ENCODE results near the gene BMPR2. TPM values are rescaled to one million over a fixed set of nuclear protein-coding genes. Genes with fewer than 3 reads are reported as not detected.

The BMPR2 gene
- total and polyA plus RNA-seq, 2 donors: 20.1 to 86.7 TPM

- Histone ChIP-seq H3K36me3 (ENCODE audit: insufficient read depth) (no peaks in the 10 kb centered on the region), H3K4me3 (ENCODE audit: low read depth, low read length) (no peak overlapping the region), H3K27ac (ENCODE audit: low read depth) (no peak overlapping the region), H3K4me1 (ENCODE audit: insufficient read depth) (no peaks in the 10 kb centered on the region)
- WGBS: 97% methylated on average over 2 of the region's 2 CpGs
- no peak for DNase-seq (ENCODE audit: extremely low spot score)
These were observed 207.6 kb downstream of the BMPR2 start for GRCh38 chr2:202583709-202584219.

GRCh38 chr2:202588647-202589581, 212.8 kb downstream of the BMPR2 start:
- H3K27ac ChIP-seq (ENCODE audit: low read depth): no peak overlapping the region
- H3K36me3 ChIP-seq (ENCODE audit: insufficient read depth): no peaks in the 10 kb centered on the region
- no peaks in the 10 kb centered on the region for H3K4me1 ChIP-seq (ENCODE audit: insufficient read depth)
- H3K4me3 ChIP-seq (ENCODE audit: low read depth, low read length): peak overlapping the region; percentile 6
- peak; percentile 51 for DNase-seq (ENCODE audit: extremely low spot score)
- WGBS: 30% methylated on average over 17 of the region's 17 CpGs

- H3K27ac ChIP-seq (ENCODE audit: low read depth): no peak overlapping the region
- 95% methylated on average over 4 of the region's 4 CpGs for WGBS
- no peak overlapping the region for H3K4me3 ChIP-seq (ENCODE audit: low read depth, low read length)
- no peaks in the 10 kb centered on the region for H3K4me1 ChIP-seq (ENCODE audit: insufficient read depth)
- no peaks in the 10 kb centered on the region for H3K36me3 ChIP-seq (ENCODE audit: insufficient read depth)
- no peak for DNase-seq (ENCODE audit: extremely low spot score)
These were observed 213.4 kb downstream of the BMPR2 start for GRCh38 chr2:202589582-202589949.

GRCh38 chr2:202592566-202592965, 216.4 kb downstream of the BMPR2 start:
- 64% methylated on average over 2 of the region's 2 CpGs for WGBS
- Histone ChIP-seq H3K4me3 (ENCODE audit: low read depth, low read length) (no peak overlapping the region), H3K27ac (ENCODE audit: low read depth) (no peak overlapping the region), H3K36me3 (ENCODE audit: insufficient read depth) (no peaks in the 10 kb centered on the region), H3K4me1 (ENCODE audit: insufficient read depth) (no peaks in the 10 kb centered on the region)
- no peak for DNase-seq (ENCODE audit: extremely low spot score)

- Histone ChIP-seq H3K4me1 (ENCODE audit: insufficient read depth) (no peaks in the 10 kb centered on the region), H3K27ac (ENCODE audit: low read depth) (no peak overlapping the region), H3K36me3 (ENCODE audit: insufficient read depth) (no peaks in the 10 kb centered on the region), H3K4me3 (ENCODE audit: low read depth, low read length) (no peak overlapping the region)
- 93% methylated on average over 2 of the region's 2 CpGs for WGBS
- no peak for DNase-seq (ENCODE audit: extremely low spot score)
These were observed 223.0 kb downstream of the BMPR2 start for GRCh38 chr2:202599105-202599504.

GRCh38 chr2:202599911-202600310, 223.8 kb downstream of the BMPR2 start:
- DNase-seq (ENCODE audit: extremely low spot score): no peak
- Histone ChIP-seq H3K4me3 (ENCODE audit: low read depth, low read length) (no peak overlapping the region), H3K36me3 (ENCODE audit: insufficient read depth) (no peaks in the 10 kb centered on the region), H3K27ac (ENCODE audit: low read depth) (no peak overlapping the region), H3K4me1 (ENCODE audit: insufficient read depth) (peaks cover 2% of the 10 kb centered on the region)
- WGBS: 63% methylated on average over 4 of the region's 4 CpGs

- 72% methylated on average over 4 of the region's 4 CpGs for WGBS
- DNase-seq (ENCODE audit: extremely low spot score): no peak
- H3K36me3 ChIP-seq (ENCODE audit: insufficient read depth): no peaks in the 10 kb centered on the region
- H3K4me1 ChIP-seq (ENCODE audit: insufficient read depth): peaks cover 3% of the 10 kb centered on the region
- no peak overlapping the region for H3K27ac ChIP-seq (ENCODE audit: low read depth)
- H3K4me3 ChIP-seq (ENCODE audit: low read depth, low read length): no peak overlapping the region
These were observed 228.6 kb downstream of the BMPR2 start for GRCh38 chr2:202604699-202605098.

- DNase-seq (ENCODE audit: extremely low spot score): no peak
- WGBS: 83% methylated on average over 1 of the region's 1 CpG
These were observed 229.0 kb downstream of the BMPR2 start for GRCh38 chr2:202605174-202605573.

GRCh38 chr2:202608142-202608852, 232.2 kb downstream of the BMPR2 start:
- Histone ChIP-seq H3K36me3 (ENCODE audit: insufficient read depth) (no peaks in the 10 kb centered on the region), H3K4me1 (ENCODE audit: insufficient read depth) (peaks cover 3% of the 10 kb centered on the region), H3K4me3 (ENCODE audit: low read depth, low read length) (no peak overlapping the region), H3K27ac (ENCODE audit: low read depth) (no peak overlapping the region)
- WGBS: 91% methylated on average over 2 of the region's 2 CpGs
- no peak for DNase-seq (ENCODE audit: extremely low spot score)

More at GRCh38 chr2:202605174-202605573, 229.0 kb downstream of the BMPR2 start:
- peaks cover 3% of the 10 kb centered on the region for H3K4me1 ChIP-seq (ENCODE audit: insufficient read depth)
- H3K27ac ChIP-seq (ENCODE audit: low read depth): no peak overlapping the region
- no peak overlapping the region for H3K4me3 ChIP-seq (ENCODE audit: low read depth, low read length)
- no peaks in the 10 kb centered on the region for H3K36me3 ChIP-seq (ENCODE audit: insufficient read depth)

GRCh38 chr2:202609381-202610145, 233.4 kb downstream of the BMPR2 start:
- 71% methylated on average over 3 of the region's 3 CpGs for WGBS
- Histone ChIP-seq H3K27ac (ENCODE audit: low read depth) (no peak overlapping the region), H3K4me1 (ENCODE audit: insufficient read depth) (peaks cover 3% of the 10 kb centered on the region), H3K4me3 (ENCODE audit: low read depth, low read length) (no peak overlapping the region), H3K36me3 (ENCODE audit: insufficient read depth) (no peaks in the 10 kb centered on the region)
- no peak for DNase-seq (ENCODE audit: extremely low spot score)

- 83% methylated on average over 5 of the region's 5 CpGs for WGBS
- no peak for DNase-seq (ENCODE audit: extremely low spot score)
- no peak overlapping the region for H3K27ac ChIP-seq (ENCODE audit: low read depth)
- H3K4me1 ChIP-seq (ENCODE audit: insufficient read depth): no peaks in the 10 kb centered on the region
- H3K4me3 ChIP-seq (ENCODE audit: low read depth, low read length): no peak overlapping the region
- no peaks in the 10 kb centered on the region for H3K36me3 ChIP-seq (ENCODE audit: insufficient read depth)
These were observed 234.3 kb downstream of the BMPR2 start for GRCh38 chr2:202610380-202610779.

- Histone ChIP-seq H3K4me1 (ENCODE audit: insufficient read depth) (no peaks in the 10 kb centered on the region), H3K36me3 (ENCODE audit: insufficient read depth) (no peaks in the 10 kb centered on the region), H3K27ac (ENCODE audit: low read depth) (no peak overlapping the region), H3K4me3 (ENCODE audit: low read depth, low read length) (no peak overlapping the region)
- WGBS: 96% methylated on average over 1 of the region's 1 CpG
- no peak for DNase-seq (ENCODE audit: extremely low spot score)
These were observed 236.0 kb downstream of the BMPR2 start for GRCh38 chr2:202612145-202612544.

- no peaks in the 10 kb centered on the region for H3K36me3 ChIP-seq (ENCODE audit: insufficient read depth)
- 77% methylated on average over 4 of the region's 4 CpGs for WGBS
- no peak overlapping the region for H3K4me3 ChIP-seq (ENCODE audit: low read depth, low read length)
- H3K27ac ChIP-seq (ENCODE audit: low read depth): no peak overlapping the region
- H3K4me1 ChIP-seq (ENCODE audit: insufficient read depth): no peaks in the 10 kb centered on the region
- no peak for DNase-seq (ENCODE audit: extremely low spot score)
These were observed 237.4 kb downstream of the BMPR2 start for GRCh38 chr2:202613479-202613878.

All from urinary bladder (tissue), 4 donors.